Kidney capillary endothelial cell (primary cell): ENCODE results near the gene FBP1.
"Not testable (repeated sequence)": the region's sequence is repeated elsewhere in the genome, so short reads cannot be mapped to it uniquely, and the experiment has no call there.

Source experiments
- DNase-seq: peaks from one replicate; pipeline ENCODE4 v3.0.0-alpha.2; 2018; ENCODE audit warnings: low spot score

FBP1 gene

DNA sequence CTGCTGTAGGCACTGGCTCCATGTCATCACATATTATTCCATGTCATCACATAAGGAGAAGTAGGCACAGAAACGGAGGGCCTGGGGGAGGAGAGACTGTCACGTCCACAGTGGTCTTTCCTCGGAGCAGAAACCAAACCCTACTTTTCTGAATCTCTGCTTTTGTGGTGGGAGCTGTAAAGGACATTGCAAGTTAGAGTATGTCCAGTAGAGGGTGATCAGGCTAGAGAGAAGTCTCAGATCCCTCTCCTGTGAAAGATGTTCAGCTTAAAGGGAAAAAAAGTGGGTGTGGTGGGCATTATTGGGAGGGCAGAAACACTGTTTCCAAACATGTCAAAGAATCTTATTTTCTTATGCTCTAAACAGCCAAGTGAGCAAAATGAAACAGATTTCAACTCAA is 26.3 kb downstream of the FBP1 start:
- no peak for DNase-seq

DNA sequence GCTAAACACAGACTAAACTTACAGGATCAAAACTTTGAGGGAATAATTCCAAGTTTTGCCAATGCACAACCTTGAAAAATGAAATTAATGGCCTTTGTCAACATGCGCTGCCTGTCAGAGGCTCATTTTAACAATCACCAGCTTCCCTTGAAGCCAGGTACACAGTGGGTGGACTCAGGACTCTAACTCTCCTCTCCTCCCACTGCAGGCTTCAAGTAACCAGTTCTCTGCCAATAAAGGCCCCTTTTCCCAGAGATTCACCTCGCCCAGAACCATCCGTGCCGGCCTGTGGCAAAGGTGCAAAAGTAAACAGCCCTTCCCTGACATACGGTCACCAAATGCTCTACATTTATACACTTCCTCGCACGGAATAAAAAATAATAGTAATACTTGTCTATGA is 27.2 kb downstream of the FBP1 start:
- DNase-seq, result no peak

DNA sequence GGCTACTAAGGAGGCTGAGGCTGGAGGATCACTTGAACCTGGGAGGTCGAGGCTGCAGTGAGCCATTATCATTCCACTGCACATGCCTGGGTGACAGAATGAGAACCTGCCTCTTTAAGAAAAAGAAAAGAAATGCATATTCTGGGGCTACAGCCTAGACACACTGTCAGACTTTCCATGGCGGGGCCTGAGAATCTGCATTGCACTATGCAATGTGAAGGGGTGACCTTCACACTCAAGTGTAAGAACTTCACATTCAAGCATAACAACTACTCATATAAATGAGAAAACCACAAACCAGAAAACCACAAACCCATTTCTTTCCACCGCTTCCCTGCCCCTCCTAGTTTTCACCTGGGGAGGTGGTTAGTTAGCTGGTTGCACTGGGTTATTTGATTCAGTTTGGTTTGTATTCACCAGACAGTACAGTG is 27.7 kb downstream of the FBP1 start:
- DNase-seq, result no peak

DNA sequence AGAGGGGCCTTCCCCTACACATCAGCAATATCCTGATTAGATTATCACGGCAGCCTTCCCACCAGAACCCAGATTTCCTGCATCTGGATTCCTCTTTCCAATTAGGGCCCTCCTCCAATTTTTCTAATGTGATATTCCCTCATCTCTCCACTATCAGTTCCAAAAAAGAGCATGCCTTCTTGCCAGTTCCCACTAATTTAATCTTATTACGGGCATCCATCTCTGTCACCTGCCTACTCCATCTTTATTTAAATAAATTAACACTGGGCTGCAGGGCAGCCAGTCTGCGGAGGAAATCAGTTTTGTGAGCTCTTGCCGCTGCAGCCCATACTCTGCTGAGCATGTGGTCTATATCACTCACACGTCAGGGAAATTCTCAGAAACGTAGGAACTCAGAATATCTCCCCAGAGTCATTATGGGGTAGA is 29.1 kb downstream of the FBP1 start:
- no peak for DNase-seq

DNA sequence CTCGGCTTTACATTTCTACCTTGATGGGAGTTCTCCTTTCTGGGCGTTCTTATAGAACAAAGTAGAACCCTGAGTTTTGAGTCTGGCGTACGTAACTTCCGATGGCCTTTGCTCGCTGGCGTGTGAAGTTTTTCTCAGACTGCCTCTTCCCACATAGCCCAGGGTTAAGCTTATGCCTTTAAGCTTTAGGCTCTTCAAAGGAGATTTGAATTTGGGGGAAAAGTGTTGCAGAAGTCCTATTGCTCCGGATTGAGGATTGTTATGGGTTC is 32.0 kb downstream of the FBP1 start:
- DNase-seq, result no peak

DNA sequence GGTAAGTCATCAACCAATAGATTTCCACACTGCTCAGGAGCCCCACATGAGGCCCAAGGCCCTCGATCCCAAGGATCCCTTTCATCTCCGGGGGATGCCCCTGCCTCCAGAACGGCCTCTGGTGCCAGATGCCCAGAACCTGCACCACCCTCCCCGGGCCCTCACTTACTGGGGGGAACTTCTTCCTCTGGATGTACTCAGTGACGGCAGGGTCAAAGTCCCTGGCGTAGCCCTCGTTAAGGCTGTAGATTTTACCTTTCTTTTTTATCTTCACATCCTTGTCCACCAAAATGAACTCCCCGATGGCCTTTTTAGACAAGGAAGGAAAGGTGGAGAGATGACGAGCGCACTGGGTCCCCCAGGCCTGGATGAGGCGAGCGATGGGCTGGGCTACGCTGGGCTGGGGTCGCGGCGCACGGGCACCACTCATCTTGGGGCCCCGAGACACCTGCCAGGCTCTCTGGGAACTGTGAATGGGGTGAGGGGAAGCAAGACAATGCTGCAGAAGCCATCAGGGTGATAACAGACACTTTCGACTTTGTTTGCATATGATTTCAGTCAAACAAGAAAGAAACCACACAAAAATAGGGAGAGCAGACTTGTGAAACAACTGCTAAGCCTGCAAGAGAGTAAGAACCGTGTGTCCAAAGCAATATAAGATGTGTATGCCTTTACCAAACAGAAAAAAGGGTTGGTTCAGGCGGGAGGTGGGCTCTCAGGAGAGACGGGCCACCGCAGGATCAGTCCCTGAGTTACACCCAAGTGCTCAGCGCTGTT is 32.5 kb downstream of the FBP1 start:
- DNase-seq, result no peak

DNA sequence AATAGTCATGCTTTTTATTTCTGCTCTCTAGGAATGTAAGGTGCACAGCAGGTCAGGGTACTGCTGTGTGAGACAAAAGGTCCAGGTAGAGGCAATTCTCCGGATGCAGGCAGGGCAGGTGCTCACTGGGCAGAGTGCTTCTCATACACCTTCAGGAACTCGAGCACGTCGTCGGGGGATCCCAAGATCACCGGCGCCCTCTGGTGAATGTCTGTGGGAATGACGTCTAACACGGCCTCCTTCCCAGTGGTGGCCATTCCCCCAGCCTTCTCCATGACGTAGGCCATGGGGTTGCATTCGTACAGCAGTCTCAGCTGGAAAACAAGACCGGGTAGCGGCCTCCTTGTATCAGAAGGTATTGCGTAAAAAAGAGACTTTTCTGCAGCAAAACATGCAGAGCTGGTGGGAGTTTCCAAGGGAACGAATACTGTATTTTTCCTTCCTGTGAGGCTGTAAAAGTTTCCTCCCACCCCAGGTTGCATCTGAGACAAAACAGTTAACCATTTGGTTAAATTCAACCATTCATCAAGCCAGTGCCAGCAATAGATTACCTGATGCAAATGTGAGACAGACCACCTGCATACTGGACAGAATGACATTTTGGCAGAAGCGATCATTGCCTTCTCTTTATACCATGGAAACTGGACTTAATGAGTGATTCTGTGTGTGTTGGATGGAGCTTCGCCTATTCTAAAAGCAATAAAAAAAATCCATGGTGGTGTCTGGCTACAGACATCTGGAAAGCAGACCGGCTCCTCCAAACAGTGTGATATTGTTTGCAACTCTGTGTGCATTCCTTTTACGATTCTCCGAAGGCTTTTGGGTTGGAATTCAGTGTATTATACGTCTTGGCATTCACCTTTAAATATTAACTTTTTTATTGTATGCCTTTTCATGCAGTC is 35.8 kb downstream of the FBP1 start:
- peak; percentile 25 for DNase-seq

DNA sequence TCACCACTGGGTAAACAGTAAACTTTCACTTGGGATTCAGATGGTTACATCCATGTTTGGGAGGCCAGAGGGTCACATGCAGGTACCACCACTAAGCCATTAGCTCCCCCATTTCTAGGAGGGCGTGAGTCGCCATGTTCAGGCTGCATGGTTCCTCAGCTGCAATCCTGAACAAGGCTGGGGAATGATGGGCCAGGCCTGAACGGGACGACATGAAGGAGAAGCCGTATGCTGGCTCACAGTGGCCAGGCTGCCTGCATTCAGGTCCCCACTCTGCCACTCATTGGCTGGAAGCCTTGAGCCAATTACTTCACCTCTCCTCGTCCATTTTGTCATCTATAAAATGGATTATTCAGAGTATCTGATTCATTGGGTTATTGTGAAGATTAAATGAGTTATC is 36.7 kb downstream of the FBP1 start:
- no peak for DNase-seq

DNA sequence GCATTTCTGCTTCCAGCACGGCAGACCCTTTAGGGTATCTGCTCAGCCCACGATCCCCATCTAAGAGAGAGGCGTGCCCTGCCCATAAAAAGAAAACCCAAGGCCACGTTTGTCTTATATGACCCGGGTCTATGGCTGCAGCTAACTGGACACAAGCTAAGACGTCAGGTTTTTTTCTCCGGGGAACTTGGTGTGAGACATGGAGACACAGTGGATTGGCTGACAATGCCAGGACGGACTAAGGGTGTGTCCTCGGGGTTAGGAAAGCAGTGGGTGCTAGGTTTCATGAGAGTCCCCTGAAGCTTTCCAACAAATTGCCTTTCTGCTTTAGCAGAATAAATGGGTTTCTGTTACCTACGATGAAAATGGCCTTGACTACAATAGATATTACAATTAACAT is 38.6 kb downstream of the FBP1 start:
- DNase-seq, result no peak

DNA sequence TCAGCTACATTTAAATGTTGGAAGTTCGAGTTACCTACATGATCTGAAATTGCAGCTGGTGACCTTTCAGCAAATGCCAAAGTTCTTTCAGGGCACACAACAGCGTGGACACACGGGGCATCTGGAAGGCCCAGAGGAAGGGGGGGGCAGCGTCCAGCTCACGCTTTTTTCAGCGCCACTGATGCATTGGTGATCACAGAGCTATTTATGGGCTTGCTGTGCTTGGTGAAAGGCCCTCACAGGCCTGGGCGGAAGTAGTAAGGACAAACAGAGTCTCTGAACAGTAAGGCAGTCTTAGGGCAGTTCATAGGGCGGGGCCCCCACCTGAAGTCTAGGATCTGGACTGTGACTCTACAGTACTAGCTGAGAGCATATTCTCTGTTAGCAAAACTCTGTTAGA is 39.1 kb downstream of the FBP1 start:
- DNase-seq, result no peak

DNA sequence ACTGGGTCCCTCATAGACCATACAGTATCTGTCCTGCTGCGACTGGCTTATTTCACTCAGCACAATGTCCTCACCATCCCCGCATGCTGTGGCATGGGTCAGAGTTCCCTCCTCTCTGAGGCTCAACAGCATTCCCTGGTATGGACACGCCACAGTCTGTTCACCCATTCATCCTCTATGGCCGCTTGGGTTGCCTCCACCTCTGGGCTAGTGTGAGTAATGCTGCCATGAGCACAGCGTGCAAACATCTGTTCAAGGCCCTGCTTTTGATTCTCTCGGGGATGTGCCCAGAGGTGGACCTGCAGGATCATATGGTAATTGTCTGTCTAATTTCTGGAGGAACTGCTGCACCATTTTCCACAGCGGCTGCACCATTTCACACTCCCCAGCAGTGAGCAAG is 40.2 kb downstream of the FBP1 start:
- DNase-seq, result no peak

DNA sequence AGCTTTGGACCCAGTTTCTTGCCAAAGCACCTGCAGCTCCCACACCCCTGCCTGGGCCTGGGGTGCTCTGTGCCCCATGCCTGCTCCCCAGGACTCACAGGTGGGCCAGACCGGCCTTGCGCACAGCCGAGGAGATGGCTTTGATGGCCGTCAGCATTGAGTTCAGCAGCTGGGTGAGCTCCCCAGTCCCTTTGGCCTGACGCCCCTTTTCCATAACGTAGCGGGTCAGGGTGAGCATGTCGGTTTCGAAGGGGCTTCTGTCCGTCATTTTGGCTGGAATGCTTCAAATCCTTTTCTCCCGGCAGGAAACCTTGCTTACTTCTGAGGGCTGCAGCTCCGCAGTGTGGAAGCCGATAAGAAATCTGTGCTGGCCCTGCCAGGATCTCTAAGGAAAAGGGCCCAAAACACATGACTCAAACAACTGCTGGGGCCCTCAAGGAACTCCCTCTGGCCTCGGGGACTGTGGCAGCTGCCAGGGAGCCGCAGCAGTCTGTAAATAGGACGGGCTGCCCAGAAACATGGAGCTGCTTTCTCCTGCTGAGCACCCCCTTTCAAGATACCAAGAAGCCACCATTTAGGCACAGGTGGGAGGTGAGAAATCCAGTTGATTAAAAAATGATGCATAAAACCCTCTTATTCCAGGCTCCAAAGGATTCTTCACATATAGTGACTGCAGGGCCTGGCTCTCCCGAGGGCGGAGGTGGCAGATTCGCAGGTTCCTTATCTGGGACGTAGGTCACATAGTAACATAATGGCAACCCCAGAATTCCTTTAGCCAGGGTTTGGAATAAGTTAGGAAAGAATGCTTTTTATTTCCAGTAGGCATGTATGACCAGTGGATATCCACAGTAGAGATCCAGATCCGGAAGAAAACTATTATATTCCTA is 45.6 kb downstream of the FBP1 start, which contains the start of gene FBP2:
TSS of gene FBP2 (minus strand) at position 366 of the 887 bp plus-strand sequence. CDS start at position 268, 98 bp downstream.
- no peak for DNase-seq

DNA sequence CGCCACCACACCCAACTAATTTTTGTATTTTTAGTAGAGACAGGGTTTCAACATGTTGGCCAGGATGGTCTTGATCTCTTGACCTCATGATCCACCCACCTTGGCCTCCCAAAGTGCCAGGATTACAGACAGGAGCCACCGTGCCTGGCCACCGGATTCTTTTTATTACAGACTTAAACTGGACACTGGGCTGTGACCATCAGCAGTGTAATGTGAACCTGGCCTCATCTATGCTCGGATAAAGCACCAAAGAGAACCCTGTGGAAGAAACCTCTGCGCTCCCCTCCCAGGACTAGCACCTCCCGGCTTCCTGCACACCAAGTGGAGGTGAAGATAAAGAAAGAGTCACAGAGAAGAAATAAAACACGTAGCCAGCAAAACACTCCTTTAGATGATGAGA is 46.6 kb downstream of the FBP1 start:
- DNase-seq, result not testable (repeated sequence)

DNA sequence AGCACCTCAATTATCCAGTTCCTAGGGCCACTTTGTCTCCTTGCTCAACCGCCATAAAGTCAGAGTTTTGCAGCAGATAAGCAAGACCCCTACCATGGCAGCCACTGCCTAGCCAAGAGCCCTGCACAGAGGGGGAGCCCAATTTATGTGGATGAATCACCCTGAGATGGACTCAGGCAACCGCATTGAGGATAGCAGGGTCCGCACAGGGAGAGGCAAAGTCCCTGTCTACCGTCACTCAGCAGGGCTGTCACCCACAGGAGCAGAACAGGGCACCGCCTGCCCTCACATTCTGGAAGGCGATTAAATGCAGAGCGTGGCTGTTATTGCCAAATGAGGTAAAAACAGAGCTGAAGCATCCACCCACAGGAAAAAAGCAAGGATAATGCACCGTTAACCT is 47.4 kb downstream of the FBP1 start:
- no peak for DNase-seq

DNA sequence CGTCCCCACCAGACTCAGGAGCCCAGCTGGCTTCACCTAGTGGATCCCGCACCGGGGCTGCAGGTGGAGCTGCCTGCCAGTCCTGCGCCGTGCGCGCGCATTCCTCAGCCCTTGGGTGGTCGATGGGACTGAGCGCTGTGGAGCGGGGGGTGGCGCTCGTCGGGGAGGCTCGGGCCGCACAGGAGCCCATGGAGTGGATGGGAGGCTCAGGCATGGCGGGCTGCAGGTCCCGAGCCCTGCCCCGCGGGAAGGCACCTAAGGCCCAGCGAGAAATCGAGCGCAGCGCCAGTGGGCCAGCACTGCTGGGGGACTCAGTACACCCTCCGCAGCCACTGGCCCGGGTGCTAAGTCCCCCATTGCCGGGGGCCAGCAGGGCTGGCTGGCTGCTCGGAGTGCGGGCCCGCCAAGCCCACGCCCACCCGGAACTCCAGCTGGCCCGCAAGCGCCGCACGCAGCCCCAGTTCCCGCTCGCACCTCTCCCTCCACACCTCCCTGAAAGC is 48.2 kb downstream of the FBP1 start:
- not testable (repeated sequence) for DNase-seq

DNA sequence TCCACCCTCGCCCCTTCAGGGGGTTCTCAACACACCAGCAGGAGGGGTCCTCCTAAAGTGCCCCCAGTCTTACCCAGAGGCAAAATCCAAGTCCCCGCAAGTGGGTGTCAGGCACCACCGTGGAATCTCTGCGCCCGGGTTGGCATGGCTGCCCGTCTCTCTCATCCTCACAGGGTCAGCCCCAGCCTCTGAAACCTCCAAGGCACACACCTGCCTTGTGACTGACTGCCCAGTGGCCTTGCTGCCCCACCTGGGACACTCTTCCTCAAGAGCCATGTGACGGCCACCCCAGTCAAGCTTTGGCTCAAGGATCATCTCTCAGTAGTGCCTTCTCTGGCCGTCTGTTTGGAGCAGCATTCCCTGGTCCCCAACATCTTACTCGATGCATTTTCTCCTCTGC is 50.6 kb downstream of the FBP1 start:
- no peak for DNase-seq

DNA sequence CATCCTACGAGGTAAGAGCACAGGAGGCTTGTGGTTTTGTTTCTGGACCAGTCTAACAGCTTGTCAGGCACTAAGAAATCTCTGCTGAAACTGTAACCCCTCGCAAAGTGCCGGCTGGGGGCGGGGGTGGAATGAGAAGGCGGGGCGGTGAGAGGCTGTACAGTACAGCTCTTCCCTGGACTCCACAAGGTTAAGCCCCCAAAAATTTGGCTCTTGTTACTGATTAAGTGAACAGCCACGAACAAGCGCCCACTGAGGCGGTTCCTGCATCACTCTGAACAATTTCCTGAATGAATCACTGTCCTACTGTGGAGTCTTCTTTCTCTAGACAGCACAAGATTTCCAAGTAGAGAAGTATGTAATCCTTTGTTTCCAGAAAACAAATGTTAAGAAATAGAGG is 52.5 kb downstream of the FBP1 start:
- DNase-seq, result peak; percentile 14

DNA sequence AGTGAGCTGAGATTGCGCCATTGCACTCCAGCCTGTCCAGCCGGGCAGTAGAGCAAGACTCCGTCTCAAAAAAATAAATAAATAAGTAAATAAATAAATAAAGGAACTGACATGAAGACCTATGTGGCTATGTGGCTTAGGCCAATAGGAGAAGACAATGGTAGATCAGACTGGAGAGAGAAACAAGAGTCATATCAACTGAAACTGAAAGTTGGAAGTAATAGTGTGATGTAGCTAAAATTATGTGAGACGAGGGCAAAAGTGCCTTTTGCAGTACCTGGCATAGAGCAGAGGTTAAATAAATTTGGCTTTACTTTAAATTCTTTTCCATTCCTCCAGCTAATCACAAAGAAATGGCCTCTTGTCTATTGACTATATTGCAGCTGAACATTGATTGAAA is 53.0 kb downstream of the FBP1 start:
- no peak for DNase-seq

DNA sequence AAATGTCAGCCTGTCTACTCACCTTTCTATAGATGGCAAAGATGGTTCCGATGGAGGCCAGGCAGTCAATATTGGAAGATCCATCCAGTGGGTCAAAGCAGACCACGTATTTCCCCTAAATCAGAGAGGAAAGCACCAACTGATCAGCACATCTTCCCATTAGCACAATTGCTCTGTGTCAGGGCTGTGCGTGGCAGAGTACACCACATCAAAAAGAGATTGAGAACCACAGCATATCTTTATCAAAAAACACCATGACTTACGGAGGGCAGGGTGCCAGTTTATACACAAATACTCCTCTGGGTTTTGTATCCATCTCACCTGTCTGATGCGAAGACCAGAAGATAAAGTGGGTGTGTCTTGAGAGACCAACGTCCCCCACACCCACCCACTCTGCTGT is 54.8 kb downstream of the FBP1 start:
- no peak for DNase-seq

DNA sequence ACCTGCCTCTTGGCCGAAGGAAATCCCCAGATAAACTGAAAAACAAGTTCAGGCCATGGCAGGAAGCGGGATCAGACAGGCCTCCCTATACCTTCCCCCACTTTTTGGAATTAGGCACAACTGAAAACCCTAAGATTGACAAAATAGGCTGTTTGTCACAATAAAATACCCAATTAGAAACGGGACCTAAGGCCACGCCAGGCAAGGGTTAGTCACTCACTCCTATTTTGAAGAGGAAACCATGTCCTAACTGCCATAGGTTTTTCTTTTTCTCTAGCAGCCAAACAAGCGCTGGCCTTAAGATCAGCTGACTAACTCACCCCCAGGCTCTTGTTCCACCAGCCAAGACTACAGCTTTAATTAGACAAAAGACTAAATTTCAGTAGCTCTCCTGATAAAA is 57.6 kb downstream of the FBP1 start:
- DNase-seq, result no peak

DNA sequence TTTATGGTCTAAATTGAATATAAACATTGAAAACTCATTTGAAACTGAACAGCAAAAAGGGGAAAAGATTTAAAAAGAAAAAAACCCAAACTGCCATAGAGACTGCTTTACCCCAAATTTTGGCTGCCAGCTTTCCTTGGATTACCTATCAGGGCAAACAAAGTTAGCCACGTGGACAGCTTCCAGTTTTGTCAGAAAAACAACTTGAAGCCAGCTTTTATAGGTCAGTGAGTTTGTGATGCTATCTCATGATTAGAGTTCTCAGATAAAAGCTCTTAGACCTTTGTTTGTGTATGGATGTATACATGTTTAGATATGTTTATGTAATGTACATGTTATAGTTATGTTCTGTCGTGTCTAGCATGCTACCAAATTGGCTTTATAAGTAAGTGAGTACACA is 61.7 kb downstream of the FBP1 start:
- no peak for DNase-seq

DNA sequence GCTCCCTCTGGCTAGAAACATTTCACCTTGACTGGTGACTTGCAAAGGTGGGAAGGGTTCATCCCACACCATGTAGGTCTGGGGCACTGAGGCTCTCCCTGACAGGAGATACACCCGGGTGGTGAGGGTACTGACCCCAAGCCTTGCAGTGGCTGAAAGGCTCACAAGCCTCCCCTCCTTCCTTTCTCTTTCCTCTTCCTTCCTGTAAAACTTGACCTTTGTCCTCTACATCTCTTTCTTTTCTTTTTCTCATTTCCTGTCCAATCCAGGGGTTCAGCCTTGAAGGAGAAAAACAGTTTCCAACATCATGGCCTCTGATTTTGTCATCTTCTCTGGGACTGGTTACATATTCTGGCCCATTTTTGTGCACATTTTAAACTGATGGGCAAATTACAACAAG is 62.3 kb downstream of the FBP1 start:
- DNase-seq, result no peak
